ENCODE results near the gene WFDC6. TPM values are rescaled to one million over a fixed set of nuclear protein-coding genes. Genes with fewer than 3 reads are reported as not detected.

The WFDC6 gene
- total RNA-seq, 6 experiments from 2014 or later = not detected

DNA sequence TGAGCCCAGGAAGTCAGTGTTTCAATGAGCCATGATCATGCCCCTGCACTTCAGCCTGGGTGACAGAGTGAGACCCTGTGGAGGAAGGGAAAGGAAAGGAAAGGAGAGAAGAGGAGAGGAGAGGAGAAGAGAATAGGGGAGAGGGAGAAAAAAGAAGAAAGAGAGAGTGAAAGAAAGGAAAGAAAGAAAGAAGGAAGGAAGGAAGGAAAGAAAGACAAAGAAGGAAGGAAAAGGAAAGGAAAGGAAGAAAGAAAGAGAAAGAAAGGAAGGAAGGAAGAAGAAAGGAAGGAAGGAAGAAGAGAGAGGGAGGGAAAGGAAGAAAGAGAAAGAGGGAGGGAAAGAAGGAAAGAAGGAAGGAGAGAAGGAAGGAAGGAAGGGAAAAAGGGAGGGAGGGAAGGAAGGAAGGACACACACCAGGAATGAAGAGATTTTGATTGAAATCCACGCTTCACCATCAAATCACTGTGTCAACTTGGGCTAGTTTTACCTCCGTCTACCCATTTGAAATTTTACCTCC, 25.5 kb upstream of the WFDC6 start:
- no peaks in the 10 kb centered on the region for H3K4me1 ChIP-seq
- WGBS (ENCODE audit: insufficient coverage, low coverage, low lambda C conversion rate, missing lambda C conversion rate) = 55% methylated on average over 2 of the region's 2 CpGs
- H3K4me3 ChIP-seq = no peak overlapping the region
- no peak for DNase-seq
- no peaks in the 10 kb centered on the region for H3K27me3 ChIP-seq
- TF ChIP-seq, protein P1, sequence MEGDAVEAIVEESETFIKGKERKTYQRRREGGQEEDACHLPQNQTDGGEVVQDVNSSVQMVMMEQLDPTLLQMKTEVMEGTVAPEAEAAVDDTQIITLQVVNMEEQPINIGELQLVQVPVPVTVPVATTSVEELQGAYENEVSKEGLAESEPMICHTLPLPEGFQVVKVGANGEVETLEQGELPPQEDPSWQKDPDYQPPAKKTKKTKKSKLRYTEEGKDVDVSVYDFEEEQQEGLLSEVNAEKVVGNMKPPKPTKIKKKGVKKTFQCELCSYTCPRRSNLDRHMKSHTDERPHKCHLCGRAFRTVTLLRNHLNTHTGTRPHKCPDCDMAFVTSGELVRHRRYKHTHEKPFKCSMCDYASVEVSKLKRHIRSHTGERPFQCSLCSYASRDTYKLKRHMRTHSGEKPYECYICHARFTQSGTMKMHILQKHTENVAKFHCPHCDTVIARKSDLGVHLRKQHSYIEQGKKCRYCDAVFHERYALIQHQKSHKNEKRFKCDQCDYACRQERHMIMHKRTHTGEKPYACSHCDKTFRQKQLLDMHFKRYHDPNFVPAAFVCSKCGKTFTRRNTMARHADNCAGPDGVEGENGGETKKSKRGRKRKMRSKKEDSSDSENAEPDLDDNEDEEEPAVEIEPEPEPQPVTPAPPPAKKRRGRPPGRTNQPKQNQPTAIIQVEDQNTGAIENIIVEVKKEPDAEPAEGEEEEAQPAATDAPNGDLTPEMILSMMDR (IDR thresholded peaks at IDR 0.05) = no peak
- TF ChIP-seq POLR2A (IDR thresholded peaks at IDR 0.05) = no peak
- H3K36me3 ChIP-seq = no peaks in the 10 kb centered on the region
- H3K9me3 ChIP-seq = no peaks in the 10 kb centered on the region
- intact Hi-C loops (cut with DNase I) = no loop called here
- H3K27ac ChIP-seq = no peak overlapping the region
- ATAC-seq = no peak

DNA sequence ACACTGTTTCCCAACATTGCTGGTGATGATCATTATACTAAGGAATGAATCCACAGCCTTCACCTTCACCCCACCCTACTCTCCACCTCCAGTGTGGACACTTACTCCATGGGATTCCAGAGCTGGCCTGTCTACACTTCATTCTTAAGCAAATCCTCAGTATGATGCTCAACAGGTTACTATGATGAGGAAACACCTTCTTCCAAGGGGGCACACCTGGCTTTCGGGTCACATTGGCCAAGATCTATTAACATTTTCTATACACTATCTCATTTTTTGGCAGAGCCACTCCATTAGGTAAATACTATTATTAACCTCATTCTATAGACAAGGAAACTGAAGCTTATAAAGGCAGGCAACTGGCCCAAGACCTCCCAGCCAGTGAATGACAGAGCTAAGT, 15.9 kb upstream of the WFDC6 start:
- TF ChIP-seq, protein P1 (IDR thresholded peaks at IDR 0.05) = no peak
- no peak for TF ChIP-seq POLR2A (IDR thresholded peaks at IDR 0.05)
- Histone ChIP-seq H3K27me3 (no peaks in the 10 kb centered on the region), H3K9me3 (no peaks in the 10 kb centered on the region), H3K4me3 (no peak overlapping the region), H3K4me1 (no peaks in the 10 kb centered on the region), H3K27ac (no peak overlapping the region), H3K36me3 (no peaks in the 10 kb centered on the region)
- ATAC-seq (no peak), DNase-seq (no peak)
- 64% methylated on average over 1 of the region's 1 CpG for WGBS (ENCODE audit: insufficient coverage, low coverage, low lambda C conversion rate, missing lambda C conversion rate)
- intact Hi-C loops (cut with DNase I) = no loop called here

DNA sequence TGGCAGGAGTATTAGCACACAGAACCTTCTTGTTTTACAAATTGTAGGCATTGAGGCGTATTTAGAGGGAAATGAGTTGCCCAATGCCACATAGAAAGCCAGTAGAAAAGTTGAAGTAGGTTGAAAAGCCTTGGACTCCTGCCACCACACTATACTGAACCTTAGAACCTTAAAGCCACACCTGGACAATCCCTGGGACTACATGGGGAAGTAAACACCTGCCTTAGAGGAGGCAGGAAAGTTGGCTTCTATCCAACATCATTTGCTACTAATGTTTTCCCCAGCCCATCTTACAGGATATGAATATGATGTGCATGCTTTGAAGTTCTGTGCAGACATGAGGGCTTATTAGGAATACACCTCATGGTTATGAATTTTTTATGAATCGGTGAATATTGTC, 13.2 kb upstream of the WFDC6 start:
- intact Hi-C loops (cut with DNase I) = no loop called here
- Histone ChIP-seq H3K9me3 (no peaks in the 10 kb centered on the region), H3K27me3 (no peaks in the 10 kb centered on the region), H3K27ac (no peak overlapping the region), H3K4me3 (no peak overlapping the region), H3K36me3 (no peaks in the 10 kb centered on the region), H3K4me1 (no peaks in the 10 kb centered on the region)
- TF ChIP-seq, protein P1 (IDR thresholded peaks at IDR 0.05) = no peak
- no peak for TF ChIP-seq POLR2A (IDR thresholded peaks at IDR 0.05)
- no peak for DNase-seq
- 64% methylated on average over 2 of the region's 2 CpGs for WGBS (ENCODE audit: insufficient coverage, low coverage, low lambda C conversion rate, missing lambda C conversion rate)
- no peak for ATAC-seq

DNA sequence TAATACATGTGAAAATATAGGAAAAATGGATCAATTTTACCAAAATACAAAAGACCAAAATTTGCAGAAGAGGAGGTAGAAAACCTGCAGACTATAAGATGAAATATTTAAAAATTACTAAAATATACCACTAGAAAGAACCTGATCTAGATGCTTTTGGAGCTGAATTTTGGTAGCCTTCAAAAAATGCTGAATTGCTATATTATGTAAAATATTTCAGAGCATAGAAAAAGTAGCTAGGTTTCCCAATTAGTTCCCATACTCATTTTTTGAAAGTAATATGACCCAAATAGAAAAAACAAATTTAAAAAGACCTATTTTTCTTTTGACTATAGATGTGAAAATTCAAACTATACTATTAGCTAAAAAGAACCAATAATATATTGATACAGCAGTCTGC, 11.5 kb upstream of the WFDC6 start:
- ATAC-seq (no peak), DNase-seq (no peak)
- H3K27ac ChIP-seq = no peak overlapping the region
- no peaks in the 10 kb centered on the region for H3K36me3 ChIP-seq
- no peaks in the 10 kb centered on the region for H3K27me3 ChIP-seq
- H3K4me1 ChIP-seq = no peaks in the 10 kb centered on the region
- no peaks in the 10 kb centered on the region for H3K9me3 ChIP-seq
- no peak overlapping the region for H3K4me3 ChIP-seq
- TF ChIP-seq, protein P1 (IDR thresholded peaks at IDR 0.05) = no peak
- no peak for TF ChIP-seq POLR2A (IDR thresholded peaks at IDR 0.05)
- intact Hi-C loops (cut with DNase I) = no loop called here

DNA sequence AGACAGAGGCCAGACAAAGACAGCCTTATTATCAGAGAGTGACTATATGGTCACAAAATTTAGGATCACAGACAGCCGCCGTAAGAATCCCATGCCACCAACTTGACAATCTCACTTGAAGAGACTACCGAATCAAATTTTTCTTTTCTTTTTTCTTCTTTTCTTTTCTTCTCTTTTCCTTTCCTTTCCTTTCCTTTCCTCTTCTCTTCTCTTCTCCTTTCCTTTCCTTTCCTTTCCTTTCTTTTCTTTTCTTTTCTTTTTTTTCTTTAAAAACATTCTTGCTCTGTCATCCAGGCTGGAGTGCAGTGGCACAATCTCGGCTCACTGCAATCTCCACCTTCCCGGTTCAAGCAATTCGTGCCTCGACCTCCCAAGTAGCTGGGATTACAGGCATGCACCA, 9.1 kb upstream of the WFDC6 start:
- Histone ChIP-seq H3K4me3 (no peak overlapping the region), H3K27me3 (no peaks in the 10 kb centered on the region), H3K9me3 (no peaks in the 10 kb centered on the region), H3K4me1 (no peaks in the 10 kb centered on the region), H3K36me3 (no peaks in the 10 kb centered on the region), H3K27ac (no peak overlapping the region)
- no peak for DNase-seq
- 60% methylated on average over 7 of the region's 7 CpGs for WGBS (ENCODE audit: insufficient coverage, low coverage, low lambda C conversion rate, missing lambda C conversion rate)
- ATAC-seq = no peak
- no peak for TF ChIP-seq POLR2A (IDR thresholded peaks at IDR 0.05)
- TF ChIP-seq, protein P1 (IDR thresholded peaks at IDR 0.05) = no peak
- intact Hi-C loops (cut with DNase I) = loop anchor here in 1 of 2 donors (10.0 kb wide), 1 partner anchor 226 kb away; no protein-coding TSS in a partner anchor

All from right lobe of liver (tissue), 6 donors.